Measurements from ENCODE around the gene USP34.

The USP34 gene

DNA sequence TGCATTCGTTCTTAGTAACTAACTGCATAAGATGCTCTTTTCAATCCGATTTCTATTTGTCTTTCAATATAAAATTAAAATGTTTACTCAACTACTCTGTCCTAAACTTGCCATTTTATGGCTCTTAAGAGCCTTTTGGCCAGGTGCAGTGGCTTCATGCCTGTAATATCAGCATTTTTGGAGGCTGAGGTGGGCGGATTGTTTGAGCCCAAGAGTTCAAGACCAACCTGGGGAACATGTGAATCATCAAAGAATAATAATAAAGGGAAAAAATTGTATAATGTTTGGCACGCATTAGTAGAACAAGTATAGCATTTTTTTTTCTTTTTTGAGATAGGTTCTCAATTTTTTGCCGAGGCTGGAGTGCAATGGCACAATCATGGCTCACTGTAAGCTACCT is 216.4 kb downstream of the USP34 start:
- H3K4me3 ChIP-seq (ENCODE audit: low read depth, low read length): no peak overlapping the region
- no peak for TF ChIP-seq MYC (IDR thresholded peaks at IDR 0.05; ENCODE audit: low read depth, low read length)
- TF ChIP-seq, protein P1, sequence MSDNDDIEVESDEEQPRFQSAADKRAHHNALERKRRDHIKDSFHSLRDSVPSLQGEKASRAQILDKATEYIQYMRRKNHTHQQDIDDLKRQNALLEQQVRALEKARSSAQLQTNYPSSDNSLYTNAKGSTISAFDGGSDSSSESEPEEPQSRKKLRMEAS (IDR thresholded peaks at IDR 0.05; ENCODE audit: low read depth, low read length): no peak
- TF ChIP-seq, protein P2, sequence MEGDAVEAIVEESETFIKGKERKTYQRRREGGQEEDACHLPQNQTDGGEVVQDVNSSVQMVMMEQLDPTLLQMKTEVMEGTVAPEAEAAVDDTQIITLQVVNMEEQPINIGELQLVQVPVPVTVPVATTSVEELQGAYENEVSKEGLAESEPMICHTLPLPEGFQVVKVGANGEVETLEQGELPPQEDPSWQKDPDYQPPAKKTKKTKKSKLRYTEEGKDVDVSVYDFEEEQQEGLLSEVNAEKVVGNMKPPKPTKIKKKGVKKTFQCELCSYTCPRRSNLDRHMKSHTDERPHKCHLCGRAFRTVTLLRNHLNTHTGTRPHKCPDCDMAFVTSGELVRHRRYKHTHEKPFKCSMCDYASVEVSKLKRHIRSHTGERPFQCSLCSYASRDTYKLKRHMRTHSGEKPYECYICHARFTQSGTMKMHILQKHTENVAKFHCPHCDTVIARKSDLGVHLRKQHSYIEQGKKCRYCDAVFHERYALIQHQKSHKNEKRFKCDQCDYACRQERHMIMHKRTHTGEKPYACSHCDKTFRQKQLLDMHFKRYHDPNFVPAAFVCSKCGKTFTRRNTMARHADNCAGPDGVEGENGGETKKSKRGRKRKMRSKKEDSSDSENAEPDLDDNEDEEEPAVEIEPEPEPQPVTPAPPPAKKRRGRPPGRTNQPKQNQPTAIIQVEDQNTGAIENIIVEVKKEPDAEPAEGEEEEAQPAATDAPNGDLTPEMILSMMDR (IDR thresholded peaks at IDR 0.05; ENCODE audit: low read depth, low read length): no peak
- no peak for TF ChIP-seq POLR2A (IDR thresholded peaks at IDR 0.05; ENCODE audit: extremely low read depth, insufficient read length)
- no peak for DNase-seq (ENCODE audit: low read depth)

DNA sequence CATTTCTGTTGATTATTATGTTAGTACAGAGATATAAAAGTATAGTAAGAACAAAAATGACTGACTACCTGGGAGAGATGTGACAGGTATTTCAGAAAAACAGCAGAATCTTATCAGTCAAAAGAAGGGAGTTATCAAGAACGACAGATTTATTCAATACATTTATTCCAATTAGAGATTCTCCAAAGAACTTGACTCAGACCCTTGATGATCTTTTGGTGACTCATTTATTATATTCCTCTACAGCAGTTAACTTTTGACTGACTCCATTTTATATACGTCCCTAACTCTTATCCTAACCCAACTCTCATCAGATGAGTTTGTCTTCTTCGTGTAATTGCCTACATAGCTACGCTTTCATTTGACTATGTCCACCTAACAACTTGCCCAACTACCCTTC is 217.8 kb downstream of the USP34 start:
- TF ChIP-seq MYC (IDR thresholded peaks at IDR 0.05; ENCODE audit: low read depth, low read length) (no peak), POLR2A (IDR thresholded peaks at IDR 0.05; ENCODE audit: extremely low read depth, insufficient read length) (no peak)
- TF ChIP-seq, protein P2 (IDR thresholded peaks at IDR 0.05; ENCODE audit: low read depth, low read length): no peak
- TF ChIP-seq, protein P1 (IDR thresholded peaks at IDR 0.05; ENCODE audit: low read depth, low read length): no peak

DNA sequence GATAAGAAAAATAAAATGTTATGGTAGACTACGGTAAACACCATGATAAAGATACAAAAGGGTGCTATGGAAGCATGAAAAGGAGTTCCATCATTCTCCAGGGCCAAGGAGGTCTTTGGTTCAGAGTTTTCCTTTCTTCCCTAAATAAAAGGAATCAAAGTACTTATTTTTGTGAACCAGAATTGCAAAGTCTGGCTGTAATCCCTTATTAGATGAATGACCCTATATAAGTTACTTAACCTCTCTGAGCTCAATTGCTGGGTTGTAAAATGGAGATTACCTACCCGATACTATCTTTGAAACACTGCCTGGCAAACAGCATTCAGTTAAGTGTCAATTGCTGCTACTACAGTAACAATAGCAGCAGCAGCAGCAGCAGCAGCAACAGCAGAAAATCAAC is 218.9 kb downstream of the USP34 start:
- TF ChIP-seq MYC (IDR thresholded peaks at IDR 0.05; ENCODE audit: low read depth, low read length): no peak
- TF ChIP-seq, protein P2 (IDR thresholded peaks at IDR 0.05; ENCODE audit: low read depth, low read length): no peak
- TF ChIP-seq, protein P1 (IDR thresholded peaks at IDR 0.05; ENCODE audit: low read depth, low read length): no peak
- no peak for TF ChIP-seq POLR2A (IDR thresholded peaks at IDR 0.05; ENCODE audit: extremely low read depth, insufficient read length)
- no peak for DNase-seq (ENCODE audit: low read depth)
- no peak overlapping the region for H3K4me3 ChIP-seq (ENCODE audit: low read depth, low read length)

More for the DNA sequence above, 217.8 kb downstream of the USP34 start:
- H3K4me3 ChIP-seq (ENCODE audit: low read depth, low read length): no peak overlapping the region
- DNase-seq (ENCODE audit: low read depth): no peak

DNA sequence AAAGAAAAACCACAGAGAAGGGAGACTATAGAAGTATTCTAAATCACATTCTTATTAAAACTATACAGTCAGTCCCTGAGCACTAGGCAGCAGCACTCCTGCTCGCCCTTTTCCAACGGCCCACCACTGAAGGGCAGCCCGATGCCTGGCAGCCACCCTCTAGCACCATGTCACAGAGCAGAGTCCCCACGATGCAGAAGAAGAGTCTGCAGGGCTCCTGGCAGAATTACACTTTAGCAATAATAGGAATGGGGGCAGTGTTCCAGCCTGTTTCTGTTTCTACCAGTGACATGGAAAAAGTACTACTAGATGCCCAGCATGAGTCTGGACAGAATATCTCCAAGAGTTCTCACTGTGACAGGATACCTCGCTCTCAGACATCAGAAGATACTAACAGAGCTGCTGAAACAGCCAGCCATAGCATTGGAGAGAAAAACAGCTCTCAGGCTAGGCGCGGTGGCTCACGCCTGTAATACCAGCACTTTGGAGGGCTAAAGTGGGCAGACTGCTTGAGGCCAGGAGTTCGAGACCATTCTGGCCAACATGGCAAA is 221.3 kb downstream of the USP34 start:
- no peak overlapping the region for H3K4me3 ChIP-seq (ENCODE audit: low read depth, low read length)
- TF ChIP-seq, protein P2 (IDR thresholded peaks at IDR 0.05; ENCODE audit: low read depth, low read length): no peak
- TF ChIP-seq MYC (IDR thresholded peaks at IDR 0.05; ENCODE audit: low read depth, low read length): no peak
- TF ChIP-seq, protein P1 (IDR thresholded peaks at IDR 0.05; ENCODE audit: low read depth, low read length): no peak
- TF ChIP-seq POLR2A (IDR thresholded peaks at IDR 0.05; ENCODE audit: extremely low read depth, insufficient read length): no peak
- DNase-seq (ENCODE audit: low read depth): no peak

DNA sequence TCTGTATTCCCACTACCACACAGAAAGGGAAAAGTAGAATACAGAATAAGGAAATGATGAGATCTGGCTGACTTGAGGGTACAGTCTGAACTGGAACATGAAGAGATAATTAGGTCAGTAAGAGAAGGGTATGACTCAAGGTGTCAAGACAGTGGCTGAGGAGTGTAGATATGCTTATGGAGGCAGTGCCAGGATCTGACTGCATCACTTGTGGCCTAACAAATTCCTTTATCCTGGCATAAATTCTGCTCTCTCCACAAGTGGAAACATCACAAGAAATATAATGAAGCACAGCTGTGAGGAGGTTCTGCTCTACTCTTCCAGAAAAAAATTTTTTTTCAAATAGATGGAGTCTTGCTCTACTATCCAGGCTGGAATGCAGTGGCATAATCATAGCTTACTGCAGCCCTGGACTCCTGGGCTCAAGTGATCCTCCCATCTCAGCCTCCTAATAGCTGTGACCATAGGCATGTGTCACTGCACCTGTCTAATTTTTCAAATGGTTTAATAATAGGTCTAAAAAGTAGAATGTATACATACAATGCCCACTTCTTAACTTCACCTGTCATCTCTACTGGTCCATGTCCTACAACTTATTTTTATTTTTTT is 223.6 kb downstream of the USP34 start:
- DNase-seq (ENCODE audit: low read depth): no peak
- TF ChIP-seq POLR2A (IDR thresholded peaks at IDR 0.05; ENCODE audit: extremely low read depth, insufficient read length): no peak
- H3K4me3 ChIP-seq (ENCODE audit: low read depth, low read length): no peak overlapping the region

DNA sequence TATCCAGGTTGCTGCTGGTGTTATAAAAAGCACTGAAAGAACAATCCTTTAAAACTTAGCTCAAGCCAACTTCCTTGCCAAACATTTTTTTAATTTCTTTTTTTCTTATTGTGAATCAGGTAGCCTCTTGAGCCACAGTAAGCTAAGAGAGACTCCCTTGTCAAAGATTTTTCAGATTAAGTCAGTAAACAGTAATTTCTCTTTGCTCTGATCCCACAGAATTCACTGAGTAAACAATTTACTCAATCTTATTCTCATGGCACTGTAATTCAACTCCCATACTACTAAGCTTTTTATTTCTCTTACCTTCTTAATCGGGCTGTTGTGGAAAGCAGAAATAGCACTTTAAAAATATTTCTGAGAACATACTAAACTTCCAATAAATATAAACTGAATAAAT is 226.2 kb downstream of the USP34 start:
- TF ChIP-seq, protein P1 (IDR thresholded peaks at IDR 0.05; ENCODE audit: low read depth, low read length): no peak
- TF ChIP-seq MYC (IDR thresholded peaks at IDR 0.05; ENCODE audit: low read depth, low read length) (no peak), POLR2A (IDR thresholded peaks at IDR 0.05; ENCODE audit: extremely low read depth, insufficient read length) (no peak)
- TF ChIP-seq, protein P2 (IDR thresholded peaks at IDR 0.05; ENCODE audit: low read depth, low read length): no peak
- no peak for DNase-seq (ENCODE audit: low read depth)
- no peak overlapping the region for H3K4me3 ChIP-seq (ENCODE audit: low read depth, low read length)

All from NB4 (cell line).